DMS 273 (cell line): ENCODE measurements around the gene WFDC2.

Source experiments
- DNase-seq: peaks from one replicate; lab custom pipeline; 2025; ENCODE audit not compliant: unreplicated experiment; lab: John Stamatoyannopoulos, UW

The WFDC2 gene, protein sequence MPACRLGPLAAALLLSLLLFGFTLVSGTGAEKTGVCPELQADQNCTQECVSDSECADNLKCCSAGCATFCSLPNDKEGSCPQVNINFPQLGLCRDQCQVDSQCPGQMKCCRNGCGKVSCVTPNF

DNA sequence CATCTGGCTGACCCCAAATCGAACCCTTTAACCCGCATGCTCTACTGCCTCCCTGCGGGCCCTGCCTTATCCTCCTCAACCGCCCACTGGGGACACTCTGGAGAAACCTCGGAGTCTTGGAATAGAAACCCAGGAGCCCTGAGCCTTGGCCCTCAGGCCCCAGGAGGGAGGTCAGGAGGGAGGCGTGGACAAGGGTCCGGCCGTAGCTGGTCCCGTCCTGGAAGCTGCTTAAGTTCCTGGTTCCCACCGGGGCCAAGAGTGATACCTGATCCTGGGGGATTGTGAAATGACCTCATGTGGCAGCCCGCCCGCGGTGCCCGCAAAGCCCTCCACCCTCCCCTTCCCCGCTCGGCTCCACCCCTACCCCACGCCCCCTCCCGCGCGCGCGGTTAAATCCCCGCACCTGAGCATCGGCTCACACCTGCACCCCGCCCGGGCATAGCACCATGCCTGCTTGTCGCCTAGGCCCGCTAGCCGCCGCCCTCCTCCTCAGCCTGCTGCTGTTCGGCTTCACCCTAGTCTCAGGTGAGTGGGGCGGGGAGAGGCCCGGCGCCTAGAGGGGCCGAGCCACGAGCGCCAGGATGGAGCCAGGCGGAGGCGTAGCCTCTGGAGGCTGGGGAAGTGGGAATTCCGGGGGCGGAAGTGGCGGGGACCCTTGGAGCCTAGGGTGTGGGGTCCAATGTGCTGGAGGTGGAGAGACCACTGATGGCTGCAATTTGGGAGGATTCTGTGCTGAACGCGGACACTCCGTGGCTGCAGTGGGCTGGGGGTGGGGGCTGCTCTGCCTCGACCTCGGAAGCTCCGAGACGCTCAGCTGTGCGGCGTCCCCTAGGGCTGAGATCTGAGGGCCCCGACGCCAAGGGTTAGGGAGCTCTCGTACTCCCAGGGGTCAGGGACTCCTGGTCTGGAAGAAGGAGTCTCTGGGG lies at the start of gene WFDC2:
Gene WFDC2, plus strand, starts transcription at position 418 of the 926 bp plus-strand sequence. Its CDS starts 29 bp downstream, at position 447.
- DNase-seq: peak; percentile 47

GRCh38 chr20:45420125-45420524 lies 49.4 kb upstream of the WFDC2 start:
- no peak for DNase-seq

- DNase-seq: no peak
Observed at GRCh38 chr20:45423700-45424099, 45.9 kb upstream of the WFDC2 start.

DNA sequence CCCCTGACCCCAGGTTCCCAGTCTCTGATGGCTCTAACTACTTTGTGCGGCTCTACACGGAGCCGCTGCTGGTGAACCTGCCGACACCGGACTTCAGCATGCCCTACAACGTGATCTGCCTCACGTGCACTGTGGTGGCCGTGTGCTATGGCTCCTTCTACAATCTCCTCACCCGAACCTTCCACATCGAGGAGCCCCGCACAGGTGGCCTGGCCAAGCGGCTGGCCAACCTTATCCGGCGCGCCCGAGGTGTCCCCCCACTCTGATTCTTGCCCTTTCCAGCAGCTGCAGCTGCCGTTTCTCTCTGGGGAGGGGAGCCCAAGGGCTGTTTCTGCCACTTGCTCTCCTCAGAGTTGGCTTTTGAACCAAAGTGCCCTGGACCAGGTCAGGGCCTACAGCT lies 44.0 kb upstream of the WFDC2 start:
- no peak for DNase-seq

DNA sequence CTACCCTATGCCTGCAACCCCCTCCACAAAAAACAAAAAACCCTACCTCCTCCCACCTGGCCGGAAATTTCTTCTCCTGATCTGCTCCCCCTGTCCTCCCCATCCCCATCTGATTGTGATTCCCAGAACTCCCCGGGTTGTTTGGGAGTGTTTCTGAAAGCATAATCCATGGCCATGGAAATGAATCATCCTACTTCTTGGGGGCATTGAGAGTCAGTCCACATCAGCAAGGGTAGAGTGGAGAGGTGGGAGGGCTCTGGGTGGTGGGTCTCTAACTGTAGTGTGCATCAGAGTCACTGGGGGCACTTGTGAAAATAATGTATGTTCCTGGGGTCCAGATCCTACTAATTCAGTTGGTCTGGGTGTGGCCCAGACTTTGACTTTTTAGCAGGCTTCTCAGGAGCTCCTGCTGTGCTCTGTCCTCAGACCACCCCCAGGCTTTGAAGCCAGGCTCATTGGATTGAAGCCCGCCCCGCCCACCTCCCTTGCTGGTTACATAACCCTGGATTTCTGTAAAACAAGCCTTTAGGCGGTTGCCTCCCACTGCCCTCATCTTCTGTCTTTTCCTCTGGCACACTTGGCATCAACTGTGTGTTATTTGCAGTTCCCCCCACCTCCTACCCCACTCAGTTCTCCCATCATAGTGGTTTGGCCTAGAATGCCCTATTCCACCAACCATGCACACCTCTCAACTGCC lies 43.1 kb upstream of the WFDC2 start:
- peak; percentile 24 for DNase-seq

GRCh38 chr20:45427236-45428149 lies 42.1 kb upstream of the WFDC2 start:
- DNase-seq: peak; percentile 44

- no peak for DNase-seq
Observed at GRCh38 chr20:45429618-45430017, 39.9 kb upstream of the WFDC2 start.

DNA sequence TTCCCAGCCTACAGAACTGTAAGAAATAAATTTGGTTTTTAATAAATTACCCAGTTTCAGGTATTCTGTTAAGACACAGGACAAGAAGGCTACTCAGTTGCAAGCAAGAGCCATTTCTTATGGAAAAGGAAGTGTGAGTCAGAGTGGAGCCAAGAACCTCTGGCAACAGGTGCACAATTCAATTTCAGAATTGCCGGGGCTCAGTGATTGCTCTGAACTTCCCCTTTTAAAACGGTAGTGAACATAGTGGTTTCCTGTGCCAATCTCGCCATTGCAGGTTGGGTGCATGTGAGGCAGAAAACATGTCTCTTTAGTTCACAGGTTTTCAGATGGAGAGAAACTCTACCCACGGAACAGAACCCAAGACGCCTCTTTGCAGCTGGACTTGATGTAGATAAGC lies 37.3 kb upstream of the WFDC2 start:
- DNase-seq: no peak

- no peak for DNase-seq
Observed at GRCh38 chr20:45433316-45433715, 36.2 kb upstream of the WFDC2 start.

DNA sequence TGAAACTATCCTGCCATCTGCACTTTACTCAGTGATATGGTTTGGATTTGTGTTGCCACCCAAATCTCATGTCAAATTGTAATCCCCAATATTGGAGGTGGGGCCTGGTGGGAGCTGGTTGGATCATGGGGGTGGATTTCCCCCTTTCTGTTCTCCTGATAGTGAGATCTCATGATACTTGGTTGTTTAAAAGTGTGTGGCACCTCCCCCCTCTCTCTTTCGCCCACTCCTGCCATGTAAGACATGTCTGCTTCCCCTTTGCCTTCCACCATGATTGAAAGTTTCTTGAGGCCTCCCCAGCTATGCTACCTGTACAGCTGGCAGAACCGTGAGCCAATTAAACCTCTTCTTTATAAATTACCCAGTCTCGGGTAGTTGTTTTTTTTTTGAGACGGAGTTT lies 35.6 kb upstream of the WFDC2 start:
- DNase-seq: no peak

GRCh38 chr20:45436732-45437485 lies 32.6 kb upstream of the WFDC2 start:
- peak; percentile 90 for DNase-seq

- DNase-seq: no peak
Observed at GRCh38 chr20:45440424-45440823, 29.1 kb upstream of the WFDC2 start.

DNA sequence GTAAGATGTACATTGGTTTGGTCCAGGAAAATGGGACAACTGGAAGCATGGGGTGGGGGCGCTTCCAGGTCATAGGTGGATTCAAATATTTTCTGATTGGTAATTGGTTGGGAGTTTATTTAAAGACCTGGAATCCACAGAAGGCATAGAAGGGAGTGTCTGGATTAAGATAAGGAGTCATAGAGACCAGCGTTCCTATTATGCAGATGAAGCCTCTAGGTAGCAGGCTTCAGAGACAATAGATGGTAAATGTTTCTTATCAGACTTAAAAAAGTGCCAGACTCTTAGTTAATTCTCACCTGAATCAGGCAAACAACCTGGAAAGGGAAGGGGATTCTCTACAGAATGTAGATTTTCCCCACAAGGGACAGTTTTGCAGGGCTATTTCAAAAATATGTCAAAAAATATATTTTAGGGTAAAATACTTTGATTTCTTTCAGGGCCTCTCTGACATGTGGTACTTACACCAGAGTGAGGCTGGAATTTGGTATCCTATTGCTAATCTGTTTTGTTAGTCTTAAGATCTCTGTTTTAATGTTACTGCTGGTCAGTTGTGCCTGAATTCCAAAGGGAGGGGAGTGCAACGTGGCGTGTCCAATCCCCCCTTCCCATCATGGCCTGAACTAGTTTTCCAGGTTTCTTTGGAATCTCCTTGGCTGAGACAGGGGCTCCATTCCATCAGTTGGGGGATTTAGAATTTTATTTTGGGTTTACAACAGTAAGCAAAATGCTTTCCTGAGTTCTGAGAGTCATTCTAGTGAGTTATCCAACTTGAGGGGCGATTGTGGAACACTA lies 28.5 kb upstream of the WFDC2 start:
- DNase-seq: no peak

GRCh38 chr20:45441746-45442145 lies 27.8 kb upstream of the WFDC2 start:
- DNase-seq: no peak

- no peak for DNase-seq
Observed at GRCh38 chr20:45444050-45444449, 25.5 kb upstream of the WFDC2 start.

GRCh38 chr20:45445805-45446562 lies 23.6 kb upstream of the WFDC2 start:
- DNase-seq: peak; percentile 45

- no peak for DNase-seq
Observed at GRCh38 chr20:45448270-45448669, 21.3 kb upstream of the WFDC2 start.

GRCh38 chr20:45449528-45449927 lies 20.0 kb upstream of the WFDC2 start:
- peak; percentile 40 for DNase-seq
